Activated gamma-delta T cell treated with anti-CD3 and anti-CD28 coated beads, Interleukin-2, amount 50 U/mL, for 16 hours (primary cell): ENCODE results near the gene DSTN.
A peak's percentile ranks its signal among the peaks of the same experiment; 100 is the strongest.

Experiments
- DNase-seq: peaks from one replicate; pipeline ENCODE4 v3.0.0-alpha.2; 2020; ENCODE audit warnings: low read depth

The DSTN gene

DNA sequence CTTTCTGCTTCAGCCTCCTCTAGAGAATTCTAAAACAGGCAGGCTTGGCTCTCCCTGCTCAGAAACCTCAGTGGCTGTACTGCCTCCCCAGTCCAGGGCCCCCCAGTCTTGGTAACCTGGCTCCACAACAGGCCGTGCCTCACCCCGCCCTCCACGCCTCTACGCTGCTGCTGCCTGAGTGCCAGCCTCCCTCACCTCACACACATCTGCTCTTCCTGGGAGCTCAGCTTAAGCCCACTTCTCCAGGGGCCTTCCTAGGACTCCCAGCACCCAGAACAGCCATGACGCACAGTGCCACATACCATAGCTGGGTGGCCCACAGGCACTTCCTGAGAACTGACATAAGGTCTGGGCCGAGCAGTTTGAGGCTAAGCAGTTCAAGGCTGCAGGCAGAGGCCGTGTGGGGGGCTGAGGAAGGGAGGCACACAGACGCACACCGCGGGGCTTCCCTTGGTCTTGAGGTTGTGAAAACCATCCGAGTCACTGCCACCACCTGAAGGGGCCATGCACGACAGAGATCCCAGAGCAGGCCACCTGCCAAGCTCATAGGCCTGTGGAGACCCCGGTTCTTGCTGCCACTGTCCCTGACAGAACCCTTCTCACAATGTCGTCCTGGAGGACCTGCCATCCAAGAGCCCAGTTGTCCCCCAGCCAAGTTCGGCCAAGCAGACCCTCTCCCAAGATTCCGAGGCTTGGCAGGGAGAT, 42.6 kb downstream of the DSTN start:
- DNase-seq = peak; percentile 32

DNA sequence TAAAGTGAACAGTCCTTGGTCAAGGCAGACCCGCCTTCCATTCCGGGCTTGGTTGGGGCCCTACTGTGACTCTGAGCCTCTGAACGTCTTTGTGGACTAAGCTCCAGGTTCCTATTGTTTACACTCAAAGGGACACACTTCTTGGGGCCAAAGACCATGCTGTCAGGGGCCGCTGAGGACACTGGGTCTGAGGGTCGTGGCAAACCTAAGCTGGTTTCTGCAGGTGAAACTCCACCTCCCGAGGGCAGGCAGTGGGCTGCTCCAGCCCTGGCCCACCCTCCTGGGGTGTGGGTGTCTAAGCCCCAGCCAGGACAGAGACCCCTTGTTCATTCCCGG, 43.1 kb downstream of the DSTN start:
- no peak for DNase-seq

DNA sequence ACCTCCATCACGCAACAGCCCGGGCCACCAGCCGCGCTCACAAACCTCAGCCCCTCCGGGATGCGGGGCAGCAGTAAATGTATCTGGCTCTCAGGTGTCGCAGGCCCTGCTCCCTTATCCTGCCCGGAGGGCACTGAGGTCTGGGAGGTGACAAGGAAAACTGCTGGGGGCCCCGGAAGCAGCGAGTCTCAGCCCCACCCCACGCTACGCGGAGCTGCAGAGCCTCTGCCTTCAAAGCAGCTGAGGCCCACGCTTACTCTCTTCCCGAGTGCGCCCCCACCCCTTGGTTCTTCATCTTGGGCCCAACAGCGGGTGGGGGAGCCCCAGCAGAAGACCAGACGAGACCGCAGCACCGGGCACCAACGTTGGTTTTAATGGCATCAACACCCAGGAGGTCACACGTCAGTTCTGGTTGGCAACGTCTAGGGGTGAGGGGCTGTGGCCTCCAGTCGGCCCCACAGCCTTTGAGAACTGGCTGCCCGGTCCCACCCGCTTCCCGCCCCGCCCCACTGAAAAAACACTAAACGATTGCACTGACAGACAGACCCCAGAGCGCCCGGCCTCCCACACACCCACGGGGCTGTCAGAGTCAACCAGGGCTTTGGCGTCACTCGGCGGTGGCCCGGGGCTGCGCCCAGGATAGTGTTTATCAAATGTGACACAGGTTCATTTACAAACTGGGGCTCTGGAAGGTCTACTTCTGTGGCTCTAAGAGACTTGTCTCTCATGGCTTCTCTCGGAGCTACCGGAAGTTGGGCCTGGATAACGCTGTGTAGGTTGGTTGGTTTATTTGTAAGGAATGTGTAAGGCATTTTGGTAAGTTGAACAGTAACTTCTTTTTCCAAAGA, 43.7 kb downstream of the DSTN start:
- DNase-seq = no peak

DNA sequence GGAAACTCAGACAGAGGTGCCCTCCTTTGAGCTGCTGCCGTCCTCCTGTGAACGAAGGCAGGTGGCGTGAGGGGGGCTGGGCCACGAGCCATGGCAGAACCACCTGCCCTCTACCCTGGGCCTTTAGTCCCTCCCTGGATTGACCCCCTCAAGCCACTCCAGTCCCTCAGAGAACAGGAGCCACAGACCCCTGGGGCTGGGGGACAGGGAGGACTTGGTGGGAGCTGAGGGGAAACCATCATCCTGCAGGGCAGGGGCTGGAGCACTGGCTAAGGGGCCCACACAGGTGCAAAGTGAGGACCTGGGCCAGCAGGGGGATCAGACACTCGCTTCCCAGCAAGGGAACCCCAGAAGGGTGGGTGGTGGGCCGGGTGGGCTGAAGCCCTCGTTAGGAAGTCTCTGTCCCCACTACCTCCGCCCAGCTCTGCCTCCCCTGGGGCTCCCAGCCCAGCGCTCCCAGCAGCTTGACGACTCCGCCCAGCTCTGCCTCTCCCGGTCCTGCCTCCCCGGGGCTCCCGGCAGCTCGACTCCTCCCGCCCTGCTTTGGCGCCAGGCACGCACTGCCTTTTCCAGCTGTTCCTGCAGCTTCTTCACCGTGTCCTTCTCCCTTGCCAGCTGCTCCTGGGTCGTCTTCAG, 44.4 kb downstream of the DSTN start:
- no peak for DNase-seq

DNA sequence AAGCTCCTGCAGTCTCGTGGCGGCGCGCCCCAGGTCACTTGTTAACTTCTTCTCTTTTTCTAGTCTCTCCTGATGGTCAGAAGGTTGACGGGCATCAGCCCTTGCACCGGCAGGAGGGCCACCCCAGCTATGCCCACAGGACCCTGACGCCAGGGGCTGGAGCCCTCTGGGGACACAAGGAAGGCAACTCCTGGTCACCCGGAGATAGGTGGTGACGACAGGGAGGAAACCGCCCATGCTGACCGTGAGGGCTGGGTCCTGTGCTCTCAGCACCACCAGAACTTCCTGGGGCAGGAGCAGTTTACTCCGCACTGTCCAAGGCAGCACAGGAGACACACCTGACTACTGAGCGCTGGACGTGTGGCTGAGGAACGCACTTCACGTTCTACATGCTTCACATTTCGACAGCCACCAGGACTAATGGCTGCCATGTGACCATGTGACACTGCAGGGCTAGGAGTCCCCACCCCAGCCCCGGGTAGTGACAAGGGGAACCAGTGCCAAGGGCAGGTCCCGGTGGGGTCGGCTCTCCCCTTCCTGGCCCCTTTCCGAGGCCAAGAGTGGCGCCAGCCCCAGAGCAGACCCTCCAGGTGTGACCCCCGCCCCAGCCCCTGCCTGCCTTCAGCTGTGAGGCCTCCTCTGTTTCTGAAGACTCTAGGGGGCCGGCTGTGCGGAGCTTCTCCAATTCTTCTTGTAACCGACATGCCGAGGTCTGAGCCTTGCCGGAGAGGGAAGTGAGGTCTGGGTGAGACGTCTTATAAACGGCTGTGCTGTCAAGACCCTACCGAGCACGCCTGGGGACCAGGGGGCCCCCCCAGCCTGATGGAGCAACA, 45.2 kb downstream of the DSTN start:
- DNase-seq = no peak

- DNase-seq = no peak
Observed at GRCh38 chr20:17615645-17616479, 46.0 kb downstream of the DSTN start.

- no peak for DNase-seq
Observed at GRCh38 chr20:17616480-17617211, 46.8 kb downstream of the DSTN start.

GRCh38 chr20:17617212-17617867, 47.5 kb downstream of the DSTN start:
- no peak for DNase-seq

- DNase-seq = no peak
Observed at GRCh38 chr20:17617868-17618672, 48.2 kb downstream of the DSTN start.

DNA sequence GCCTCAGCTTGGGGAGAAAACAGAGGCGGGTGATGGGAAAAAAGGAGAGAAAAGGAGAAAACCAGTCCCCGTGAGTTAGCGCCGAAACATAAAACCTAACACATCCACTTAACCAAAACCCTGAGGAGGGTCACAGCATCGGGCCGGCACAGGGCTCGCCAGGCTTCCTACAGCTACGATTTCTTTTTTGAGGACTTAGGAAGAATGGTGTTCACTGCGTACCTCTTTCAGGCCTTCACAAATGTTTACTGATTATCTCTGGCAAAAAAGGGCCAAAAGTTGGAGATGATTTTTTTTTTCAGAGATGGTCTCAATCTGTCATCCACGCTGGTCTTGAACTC, 48.8 kb downstream of the DSTN start:
- no peak for DNase-seq

GRCh38 chr20:17619351-17620093, 49.6 kb downstream of the DSTN start:
- no peak for DNase-seq

DNA sequence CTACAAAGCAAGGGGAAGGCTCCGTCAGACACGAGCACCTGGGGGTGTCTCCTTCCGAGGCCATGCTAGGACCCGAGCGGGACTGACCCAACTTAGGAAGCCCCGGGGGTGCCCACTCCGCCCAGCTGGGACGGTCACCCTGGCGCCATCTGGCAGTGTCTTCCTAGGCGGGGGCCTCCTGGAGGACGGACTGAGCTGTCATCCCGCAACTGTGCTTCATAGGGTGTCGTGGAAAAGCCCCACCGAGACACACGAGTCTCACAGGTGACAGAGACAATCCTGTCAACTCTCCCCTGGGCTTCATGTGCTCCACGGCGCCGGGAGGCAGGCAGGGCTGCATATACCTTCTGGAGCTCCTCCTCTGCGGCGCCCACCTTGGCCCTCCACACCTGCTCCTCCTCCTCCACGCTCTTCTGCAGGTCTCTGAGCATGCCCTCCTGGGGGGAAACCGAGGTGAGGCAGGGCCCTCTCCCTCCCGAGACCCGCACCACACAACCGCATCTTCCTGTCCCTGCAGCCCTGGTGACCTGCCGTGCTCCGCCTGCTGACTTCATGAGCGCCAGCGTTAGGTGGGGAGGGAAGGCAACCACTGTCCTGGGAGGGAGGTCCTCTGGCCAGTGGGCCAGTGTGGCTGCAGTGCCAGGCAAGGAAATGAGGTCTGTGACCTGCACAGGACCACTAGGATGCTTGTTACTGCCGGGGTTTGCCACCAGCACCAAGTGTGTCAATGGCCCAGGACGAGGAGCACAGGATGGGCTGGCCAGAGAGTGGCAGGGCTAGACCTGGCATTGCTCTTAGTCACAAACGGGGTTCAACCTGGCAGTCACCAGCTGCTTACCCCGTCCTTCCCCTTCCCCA, 50.7 kb downstream of the DSTN start:
- DNase-seq = no peak

DNA sequence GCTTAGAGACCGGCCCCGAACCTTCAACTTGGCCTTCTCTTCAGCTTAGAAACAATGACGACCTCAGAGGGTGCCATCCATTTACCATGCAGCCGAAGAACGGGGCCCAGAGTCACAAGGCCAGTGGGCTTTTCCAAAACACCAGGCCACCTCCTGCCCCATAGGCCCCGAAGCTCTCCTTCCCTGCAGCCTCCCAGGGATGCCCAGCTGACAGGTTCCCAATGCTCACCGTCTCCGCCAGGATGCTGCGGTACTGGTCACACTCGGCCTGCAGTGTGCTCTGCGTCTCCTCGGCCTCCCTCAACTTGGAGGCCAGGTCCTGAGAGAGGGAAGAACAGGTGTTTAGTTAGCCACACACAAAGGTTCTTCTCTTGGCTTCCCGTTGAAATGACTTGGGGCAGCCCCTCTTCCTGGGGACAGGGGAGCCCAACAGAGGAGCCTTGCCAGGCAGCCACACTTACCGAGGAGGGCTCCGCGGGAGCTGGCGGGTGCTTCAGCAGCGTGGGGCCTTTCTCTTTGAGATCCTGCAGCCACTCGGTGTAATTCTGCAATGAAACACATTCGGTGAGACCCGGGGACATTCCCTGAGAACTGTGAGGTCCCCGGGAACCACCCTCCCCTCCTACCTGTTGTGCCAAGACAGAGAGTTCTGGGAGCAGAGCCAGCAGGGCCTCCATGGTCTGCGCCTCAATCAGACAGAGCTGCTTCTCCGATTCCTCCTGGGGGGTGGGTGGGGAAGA, 51.5 kb downstream of the DSTN start:
- no peak for DNase-seq

GRCh38 chr20:17622086-17622850, 52.4 kb downstream of the DSTN start:
- no peak for DNase-seq

GRCh38 chr20:17622851-17623508, 53.1 kb downstream of the DSTN start:
- no peak for DNase-seq

DNA sequence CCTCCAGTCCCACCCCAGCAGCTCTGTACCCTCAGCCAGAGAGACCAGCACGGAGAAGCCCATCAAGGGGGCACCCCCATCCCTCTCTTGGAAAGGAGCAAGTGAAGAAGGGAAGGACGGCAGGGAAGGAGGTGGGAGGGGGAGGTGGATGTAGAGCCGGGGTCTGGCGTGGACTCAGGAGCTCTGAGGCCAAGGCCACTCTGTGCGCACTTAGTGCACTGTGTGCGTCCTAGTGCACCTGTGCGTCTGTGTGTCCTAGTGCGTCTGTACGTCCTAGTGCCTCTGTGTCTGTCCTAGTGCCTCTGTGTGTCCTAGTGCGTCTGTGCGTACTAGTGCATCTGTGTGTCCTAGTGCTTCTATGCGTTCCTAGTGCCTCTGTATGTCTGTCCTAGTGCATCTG, 54.2 kb downstream of the DSTN start:
- DNase-seq = no peak
